Sigmoid colon (tissue), 7 donors: Measurements from ENCODE around the gene VMAC. TPM values are rescaled to one million over a fixed set of nuclear protein-coding genes. Genes with fewer than 3 reads are reported as not detected.

ENCODE experiments used
- DNase-seq: peaks from one replicate; pipeline ENCODE4 v3.0.0-alpha.2; 2019
- H3K27ac ChIP-seq, 4 donors: fragments of 200-600 bp; sonication (generic); one replicate each; pipeline ENCODE4 v1.5.1; 2016 to 2019; ENCODE audit warnings: mild to moderate bottlenecking in 1 of 4
- H3K27me3 ChIP-seq, 3 donors: fragments of 200-600 bp; sonication (generic); one replicate each; pipeline ENCODE4 v1.5.1; 2019; ENCODE audit warnings: mild to moderate bottlenecking in 1 of 3
- H3K36me3 ChIP-seq, 4 donors: fragments of 200-600 bp; sonication (generic); one replicate each; pipeline ENCODE4 v1.5.1; 2016 to 2019
- H3K4me1 ChIP-seq, 4 donors: fragments of 200-600 bp; sonication (generic); one replicate each; pipeline ENCODE4 v1.5.1; 2017 to 2019
- H3K4me3 ChIP-seq, 4 donors: fragments of 200-600 bp; sonication (generic); one replicate each; pipeline ENCODE4 v1.5.1; 2017 to 2019; ENCODE audit warnings: mild to moderate bottlenecking in 2 of 4, moderate library complexity in 1 of 4
- H3K9me3 ChIP-seq, 4 donors: fragments of 200-600 bp in 3 of 4; sonication (generic) in 3 of 4; one replicate each; pipeline versions ENCODE4 v1.5.1 to v1.6.1; 2013 to 2019
- CTCF ChIP-seq, 4 experiments: fragments of 450-650 bp in 3 of 4; fragments of 200-600 bp in 1 of 4; IDR thresholded peaks; one replicate each; pipeline ENCODE4 v1.5.1; 2016 to 2019; ENCODE audit warnings: antibody characterized with exemption in 4 of 4, mild to moderate bottlenecking in 3 of 4, moderate library complexity in 2 of 4
- EP300 ChIP-seq, 4 donors: sonication (generic); formaldehyde crosslinking; IDR thresholded peaks; one replicate each; pipeline ENCODE4 v1.6.1; 2017; ENCODE audit warnings: antibody characterized with exemption in 4 of 4
- POLR2A ChIP-seq, 2 donors: fragments of 450-650 bp; IDR thresholded peaks; one replicate each; pipeline ENCODE4 v1.6.1; 2016; ENCODE audit warnings: antibody characterized with exemption in 2 of 2, mild to moderate bottlenecking in 2 of 2, moderate library complexity in 2 of 2
- POLR2AphosphoS5 ChIP-seq, 4 donors: sonication (generic); formaldehyde crosslinking; IDR thresholded peaks; one replicate each; pipeline ENCODE4 v1.6.1; 2017; ENCODE audit warnings: antibody characterized with exemption in 4 of 4
- WGBS, 2 donors: extraction: QIAGEN DNeasy Blood & Tissue Kit; methylation state at CpG; one replicate each; pipeline ENCODE4 v1.1.7; 2013; 5-methylcytosine and 5-hydroxymethylcytosine counted together
- intact Hi-C: fragments of 100-400 bp; cut with DNase I; formaldehyde crosslinking; loops from one replicate; pipeline ENCODE4 v1.15.1; 2023
- polyA plus RNA-seq, 3 donors: library from polyadenylated mRNA; stranded (reverse); fragments of 200-250 nt; gene quantifications; one replicate each; pipeline ENCODE4 v1.2.3, GENCODE V29; 2013
- total RNA-seq, 4 donors: library from RNA; depleted of rRNA; stranded (reverse); fragments of >200 nt; gene quantifications; one replicate each; pipeline ENCODE4 v1.1.0, GENCODE V29; 2016
- donor health status: healthy with polysubstance abuse.
- donor health status: Bipolar disorder and iron deficiency.
- donor health status: healthy.

The VMAC gene
- total and polyA plus RNA-seq, 7 donors: 1.6 to 14.4 (median 6.4) TPM

GRCh38 chr19:5894704-5895349 is 9.8 kb upstream of the VMAC start:
- intact Hi-C loops: no loop called here
- Histone ChIP-seq H3K4me3 (no peak overlapping the region), H3K27ac (no peak overlapping the region), H3K9me3 (no peaks in the 10 kb centered on the region), H3K4me1 (peaks cover 0 to 33% (median 29%) of the 10 kb centered on the region in 4 donors), H3K27me3 (no peaks in the 10 kb centered on the region), H3K36me3 (peaks cover 6 to 30% (median 12%) of the 10 kb centered on the region in 4 donors)
- DNase-seq: no peak
- TF ChIP-seq CTCF (IDR thresholded peaks at IDR 0.05): no peak
- WGBS, 2 donors: 85 to 92% methylated on average over 28 of the region's 28 CpGs

- H3K4me3 ChIP-seq: no peak overlapping the region
- H3K27me3 ChIP-seq: no peaks in the 10 kb centered on the region
- H3K27ac ChIP-seq: no peak overlapping the region
- intact Hi-C loops: no loop called here
- H3K36me3 ChIP-seq: peaks cover 6 to 35% (median 12%) of the 10 kb centered on the region in 4 donors
- H3K9me3 ChIP-seq: no peaks in the 10 kb centered on the region
- DNase-seq: no peak
- TF ChIP-seq POLR2A (IDR thresholded peaks at IDR 0.05) (no peak), CTCF (IDR thresholded peaks at IDR 0.05) (no peak), POLR2AphosphoS5 (IDR thresholded peaks at IDR 0.05) (no peak), EP300 (IDR thresholded peaks at IDR 0.05) (no peak)
- WGBS, 2 donors: 79 to 87% methylated on average over 15 of the region's 15 CpGs
- peaks cover 0 to 27% (median 23%) of the 10 kb centered on the region in 4 donors for H3K4me1 ChIP-seq
Measured at GRCh38 chr19:5895409-5895808, 9.3 kb upstream of the VMAC start.

GRCh38 chr19:5895890-5896289 is 8.8 kb upstream of the VMAC start:
- intact Hi-C loops: no loop called here
- Histone ChIP-seq H3K27ac (no peak overlapping the region), H3K27me3 (no peaks in the 10 kb centered on the region), H3K9me3 (no peaks in the 10 kb centered on the region), H3K4me1 (peaks cover 0 to 22% (median 18%) of the 10 kb centered on the region in 4 donors), H3K36me3 (peaks cover 6 to 37% (median 12%) of the 10 kb centered on the region in 4 donors), H3K4me3 (no peak overlapping the region)
- 88 to 90% methylated on average over 8 of the region's 8 CpGs for WGBS, 2 donors
- DNase-seq: no peak
- TF ChIP-seq CTCF (IDR thresholded peaks at IDR 0.05) (no peak), EP300 (IDR thresholded peaks at IDR 0.05) (no peak), POLR2AphosphoS5 (IDR thresholded peaks at IDR 0.05) (no peak), POLR2A (IDR thresholded peaks at IDR 0.05) (no peak)

- Histone ChIP-seq H3K36me3 (peaks cover 6 to 44% (median 12%) of the 10 kb centered on the region in 4 donors), H3K27ac (no peak overlapping the region), H3K27me3 (no peaks in the 10 kb centered on the region), H3K9me3 (no peaks in the 10 kb centered on the region), H3K4me1 (peaks cover 0 to 16% (median 12%) of the 10 kb centered on the region in 4 donors), H3K4me3 (no peak overlapping the region)
- no peak for DNase-seq
- WGBS, 2 donors: 84 to 91% methylated on average over 29 of the region's 29 CpGs
- intact Hi-C loops: no loop called here
- no peak for TF ChIP-seq EP300 (IDR thresholded peaks at IDR 0.05)
- no peak for TF ChIP-seq POLR2A (IDR thresholded peaks at IDR 0.05)
- no peak for TF ChIP-seq CTCF (IDR thresholded peaks at IDR 0.05)
- no peak for TF ChIP-seq POLR2AphosphoS5 (IDR thresholded peaks at IDR 0.05)
Measured at GRCh38 chr19:5896365-5897076, 8.2 kb upstream of the VMAC start.
